DMS 273 (cell line): ENCODE results near the gene RASA3.
"Not testable (repeated sequence)": the region's sequence is repeated elsewhere in the genome, so short reads cannot be mapped to it uniquely, and the experiment has no call there.

ENCODE experiments used
- DNase-seq: peaks from one replicate; lab custom pipeline; 2025; ENCODE audit not compliant: unreplicated experiment; lab: John Stamatoyannopoulos, UW

The RASA3 gene

DNA sequence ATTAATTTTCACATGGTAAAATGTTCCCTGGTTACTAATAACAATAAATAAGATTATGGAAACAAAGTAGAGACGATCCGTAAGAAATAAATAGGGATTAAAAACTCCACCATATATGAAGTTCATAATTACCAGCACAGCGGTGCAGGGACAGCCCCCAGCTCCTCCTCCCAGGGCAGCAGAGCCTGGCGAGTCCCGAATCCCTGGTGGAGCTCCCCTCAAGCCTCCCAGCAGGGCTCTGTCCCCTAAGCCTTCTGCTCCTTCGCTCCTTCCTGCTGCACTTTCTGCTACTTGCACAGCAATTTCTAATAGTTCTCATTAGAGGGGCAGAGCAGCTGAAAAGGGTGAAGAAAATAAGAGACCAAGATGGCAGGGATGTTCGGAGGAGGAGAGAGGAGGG is 43.6 kb downstream of the RASA3 start:
- no peak for DNase-seq

DNA sequence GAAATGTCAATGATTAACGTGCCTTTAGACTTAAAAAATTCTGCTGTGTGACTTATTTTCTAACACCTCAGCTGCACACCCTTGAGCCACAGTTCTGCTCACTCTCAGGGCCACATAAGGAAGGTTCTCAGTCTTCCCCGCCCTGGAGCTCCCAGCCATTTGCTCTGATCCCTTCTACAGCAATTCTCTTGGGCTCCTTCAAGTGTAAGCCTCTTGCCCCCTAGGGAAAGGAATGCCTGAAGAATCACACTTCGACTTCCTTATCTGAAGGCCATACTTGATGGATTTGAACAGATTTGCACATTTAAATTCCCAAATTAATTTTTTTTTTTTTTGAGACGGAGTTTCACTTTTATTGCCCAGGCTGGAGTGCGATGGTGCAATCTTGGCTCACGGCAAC is 44.2 kb downstream of the RASA3 start:
- no peak for DNase-seq

DNA sequence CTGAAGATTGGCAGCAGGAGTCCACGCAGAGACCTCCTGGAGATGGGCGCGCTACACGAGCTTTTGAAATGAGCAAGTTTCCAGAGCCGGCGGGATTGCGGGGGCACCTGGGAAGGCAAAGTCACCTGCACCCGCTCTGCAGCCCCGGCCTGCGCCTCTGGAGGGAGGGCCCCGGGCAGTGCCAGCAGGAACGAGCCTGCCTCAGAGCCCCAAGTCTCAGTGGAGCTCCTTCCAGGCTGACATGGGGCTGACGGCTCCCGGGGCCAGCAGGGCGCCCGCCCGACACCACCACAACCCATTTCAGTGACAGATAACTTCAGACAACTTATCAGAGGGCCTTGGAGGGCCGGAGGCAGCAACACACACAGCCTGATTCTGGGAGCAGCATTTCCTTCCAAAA is 45.0 kb downstream of the RASA3 start:
- no peak for DNase-seq

DNA sequence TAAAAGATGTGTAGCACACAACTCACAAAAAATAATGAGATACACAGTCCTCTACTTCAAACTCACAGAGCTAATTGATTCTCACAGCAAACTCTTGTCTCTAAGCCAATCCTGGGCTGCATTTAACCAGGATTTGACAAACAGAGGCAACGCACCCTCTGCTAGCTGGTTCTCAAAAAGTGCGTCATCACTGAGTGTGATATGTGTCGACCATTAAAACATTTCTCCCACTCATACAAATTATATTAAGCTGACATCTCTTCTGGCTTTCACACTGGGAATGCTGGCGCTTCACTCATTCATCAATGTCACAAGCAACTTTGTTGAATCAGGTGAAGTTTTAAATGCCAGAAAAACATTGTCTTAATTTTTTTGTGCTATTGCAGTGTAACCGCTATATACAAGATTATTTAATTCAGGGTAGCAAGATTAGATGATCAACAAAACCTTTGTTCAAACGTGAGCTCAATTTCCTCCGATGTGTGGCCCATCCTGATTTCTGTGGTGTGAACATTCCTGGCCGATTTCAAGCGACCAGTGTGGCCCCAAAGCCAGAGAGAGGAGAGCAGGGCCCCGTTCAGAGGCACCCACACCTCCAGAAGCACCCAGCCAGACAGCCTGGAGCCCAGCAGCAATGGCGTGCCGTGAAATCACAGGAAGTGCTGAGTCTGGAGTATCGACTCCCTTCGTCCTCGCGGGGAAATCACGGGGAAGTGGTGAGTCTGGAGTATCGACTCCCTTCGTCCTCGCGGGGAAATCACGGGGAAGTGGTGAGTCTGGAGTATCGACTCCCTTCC is 49.4 kb downstream of the RASA3 start:
- no peak for DNase-seq

DNA sequence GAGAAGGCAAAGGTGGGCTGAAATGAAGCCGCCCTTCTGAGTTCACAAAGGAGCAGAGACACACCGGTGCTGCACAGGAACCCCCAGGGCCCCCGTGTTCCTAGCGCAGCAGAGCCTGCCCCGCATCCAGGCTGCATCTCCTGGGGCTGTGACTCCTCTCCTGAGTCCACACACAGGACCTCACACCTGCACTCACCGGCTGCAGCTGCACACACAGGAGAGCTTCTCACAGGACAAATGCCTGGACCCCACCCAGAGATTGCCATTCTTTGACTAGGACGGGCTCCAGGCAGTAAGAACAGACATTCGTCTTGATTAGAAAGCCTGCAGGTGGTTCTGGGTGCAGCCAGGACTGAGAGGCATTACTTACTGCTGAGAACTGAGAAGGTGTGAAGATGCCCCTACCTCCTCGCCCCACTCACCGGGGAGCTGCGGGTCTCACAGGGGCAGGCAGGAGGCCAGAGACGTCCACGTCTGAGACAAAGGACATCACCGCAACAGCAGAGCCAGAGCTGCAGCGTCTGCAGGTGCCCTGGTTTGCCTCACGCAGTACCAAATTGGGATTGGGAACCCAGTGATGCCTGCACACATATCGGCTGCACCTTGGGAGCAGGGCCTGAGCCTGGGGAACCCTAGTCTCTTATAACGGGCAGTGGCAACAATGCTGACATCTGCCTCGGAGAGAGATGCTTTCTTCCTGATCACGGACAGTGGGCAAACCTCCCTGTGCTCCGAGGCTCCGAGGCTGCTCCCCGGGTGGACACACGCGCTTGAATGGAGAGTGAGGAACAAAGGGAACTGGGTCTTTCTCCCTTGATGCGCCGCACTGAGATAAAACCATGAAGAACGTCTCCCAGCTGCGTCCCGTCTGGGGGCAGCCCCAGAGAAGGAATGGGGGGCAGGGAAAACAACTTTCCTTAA is 50.4 kb downstream of the RASA3 start:
- no peak for DNase-seq

DNA sequence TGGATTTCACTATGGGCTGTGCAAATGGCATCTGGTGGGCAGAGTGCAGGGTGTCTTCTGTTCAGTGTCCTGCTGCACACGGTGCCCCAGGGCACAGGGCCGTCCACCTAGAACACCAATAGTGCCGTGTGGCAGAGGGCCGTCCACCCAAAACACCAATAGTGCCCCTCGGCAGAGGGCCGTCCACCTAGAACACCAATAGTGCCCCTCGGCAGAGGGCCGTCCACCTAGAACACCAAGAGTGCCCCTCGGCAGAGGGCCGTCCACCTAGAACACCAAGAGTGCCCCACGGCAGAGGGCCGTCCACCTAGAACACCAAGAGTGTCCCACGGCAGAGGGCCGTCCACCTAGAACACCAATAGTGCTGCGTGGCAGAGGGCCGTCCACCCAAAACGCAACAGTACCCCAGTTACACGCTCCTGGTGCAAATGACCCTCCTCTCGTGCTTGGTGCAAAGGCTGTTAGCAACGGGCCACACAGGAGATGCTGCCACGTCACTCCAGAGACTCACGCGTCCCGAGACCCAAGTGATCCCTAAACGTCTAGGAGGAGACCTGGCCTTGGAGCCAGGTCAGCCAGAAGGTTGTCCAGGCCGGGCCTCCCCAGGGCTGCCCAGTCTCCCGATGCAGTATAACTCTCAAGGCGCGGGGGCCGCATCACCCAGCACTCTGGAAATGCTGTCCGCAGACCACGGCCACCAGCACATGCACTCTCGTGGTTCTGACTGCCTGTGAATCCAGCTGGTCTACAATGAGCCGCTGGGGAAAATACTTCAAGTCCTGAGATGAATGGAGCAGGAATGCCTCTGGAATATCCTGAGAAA is 51.5 kb downstream of the RASA3 start:
- DNase-seq: no peak

DNA sequence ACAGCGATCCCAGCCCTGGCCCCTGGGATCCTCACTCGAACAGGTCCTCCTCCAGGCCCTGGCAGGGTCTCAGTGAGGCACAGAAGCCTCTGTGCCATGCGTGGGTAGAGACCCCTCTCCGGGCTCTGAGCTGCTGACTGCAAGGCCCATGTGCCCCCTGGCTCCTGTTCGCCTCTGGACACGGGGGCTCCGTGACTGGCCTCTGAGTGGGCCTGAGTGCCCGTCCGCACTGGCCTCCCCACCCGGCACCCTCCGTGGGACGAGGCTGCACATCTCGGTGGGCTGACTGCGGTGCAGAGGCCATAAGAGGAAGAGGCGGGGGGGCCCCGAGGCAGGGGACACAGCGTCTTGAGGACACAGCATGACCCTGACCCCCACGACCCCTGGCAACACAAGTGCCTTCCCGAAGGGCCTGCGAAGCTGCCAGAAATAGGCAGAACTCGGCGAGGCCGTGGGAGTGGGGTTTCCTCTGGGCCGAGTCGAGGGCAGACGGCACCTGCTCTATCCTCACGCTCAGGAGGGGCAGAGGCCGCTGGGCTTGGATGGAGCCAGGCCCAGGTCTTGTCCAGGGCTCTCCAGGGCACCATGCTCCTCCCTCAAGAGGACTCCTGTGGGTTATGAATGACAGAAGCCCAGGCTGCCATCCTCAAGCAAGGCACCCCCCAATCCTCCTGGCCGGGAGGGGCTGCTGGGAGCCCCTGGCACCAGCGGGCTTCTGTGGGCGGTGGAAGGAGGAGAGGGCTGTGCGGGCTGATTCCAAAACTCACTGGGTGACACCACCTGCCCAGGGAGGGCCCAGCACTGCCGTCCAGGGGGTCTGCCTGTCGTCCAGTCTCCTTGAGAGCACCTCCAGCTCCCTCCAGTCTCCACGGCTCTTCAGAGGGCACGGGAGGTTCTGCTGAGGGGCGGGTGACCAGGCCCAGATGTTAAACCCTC is 52.6 kb downstream of the RASA3 start:
- DNase-seq: no peak

DNA sequence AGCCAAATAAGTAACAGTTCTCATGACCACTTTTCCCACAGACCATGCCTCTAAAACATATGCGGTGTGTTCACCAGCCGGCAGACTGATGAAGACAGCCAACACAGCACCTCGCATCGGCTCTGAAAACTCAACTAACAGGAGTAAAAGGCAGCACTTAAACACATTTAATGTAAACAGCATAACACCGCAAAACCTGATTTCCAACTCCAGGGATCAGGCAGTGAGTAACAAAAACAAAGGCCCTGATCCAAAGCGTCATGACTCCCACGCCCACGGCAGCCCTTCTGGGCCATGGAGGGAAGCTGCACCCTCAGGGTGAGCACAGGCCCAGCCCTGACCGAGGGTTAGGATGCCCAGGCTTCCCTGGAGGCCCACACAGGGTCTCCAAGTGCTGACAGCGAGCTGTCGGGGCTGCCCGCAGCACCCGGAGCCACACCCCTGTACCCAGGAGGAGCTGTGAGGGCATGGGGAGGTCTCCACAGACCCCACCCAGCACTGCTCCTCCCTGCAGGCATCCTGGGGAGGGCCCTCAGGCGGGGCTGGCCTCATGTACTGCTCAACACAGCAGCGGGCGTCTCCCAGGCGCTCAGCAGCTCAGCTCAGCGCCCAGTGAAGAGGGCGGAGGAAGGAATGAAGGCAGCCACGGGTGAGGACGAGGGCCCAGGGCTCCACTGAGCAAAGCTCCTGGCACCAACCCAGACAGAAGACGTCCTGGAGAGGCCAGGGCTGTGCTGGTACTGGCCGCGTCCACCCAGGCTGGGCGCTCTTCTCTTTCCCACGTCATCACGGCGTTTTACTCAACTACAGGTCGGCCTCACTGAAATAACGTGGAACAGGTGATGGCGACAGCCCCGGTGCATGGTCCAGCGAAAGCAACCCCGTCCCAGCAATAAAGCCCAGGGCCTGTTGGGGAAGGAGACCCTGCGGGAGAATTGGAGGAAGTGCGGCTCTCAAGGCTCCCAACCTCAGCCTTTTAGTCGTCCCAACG is 53.7 kb downstream of the RASA3 start:
- DNase-seq: no peak

DNA sequence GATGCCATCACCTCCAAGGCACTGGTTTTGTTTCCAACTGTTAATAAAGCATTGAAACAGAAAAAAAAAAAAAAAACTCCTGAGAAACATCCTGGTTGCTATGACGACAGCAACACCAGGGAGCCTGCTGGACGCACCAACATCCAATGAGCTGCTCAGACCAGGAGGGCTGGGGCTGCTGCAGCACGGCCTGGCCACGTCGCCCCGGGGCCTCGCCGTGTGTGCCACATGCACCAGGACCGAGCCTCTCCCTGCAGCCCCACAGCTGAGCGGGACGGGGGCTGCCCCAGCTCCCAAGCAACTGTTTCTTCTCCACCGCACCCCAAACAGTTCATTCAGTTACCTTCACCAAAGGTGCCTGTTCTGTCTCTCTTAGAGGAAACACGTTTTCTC is 54.5 kb downstream of the RASA3 start:
- no peak for DNase-seq

DNA sequence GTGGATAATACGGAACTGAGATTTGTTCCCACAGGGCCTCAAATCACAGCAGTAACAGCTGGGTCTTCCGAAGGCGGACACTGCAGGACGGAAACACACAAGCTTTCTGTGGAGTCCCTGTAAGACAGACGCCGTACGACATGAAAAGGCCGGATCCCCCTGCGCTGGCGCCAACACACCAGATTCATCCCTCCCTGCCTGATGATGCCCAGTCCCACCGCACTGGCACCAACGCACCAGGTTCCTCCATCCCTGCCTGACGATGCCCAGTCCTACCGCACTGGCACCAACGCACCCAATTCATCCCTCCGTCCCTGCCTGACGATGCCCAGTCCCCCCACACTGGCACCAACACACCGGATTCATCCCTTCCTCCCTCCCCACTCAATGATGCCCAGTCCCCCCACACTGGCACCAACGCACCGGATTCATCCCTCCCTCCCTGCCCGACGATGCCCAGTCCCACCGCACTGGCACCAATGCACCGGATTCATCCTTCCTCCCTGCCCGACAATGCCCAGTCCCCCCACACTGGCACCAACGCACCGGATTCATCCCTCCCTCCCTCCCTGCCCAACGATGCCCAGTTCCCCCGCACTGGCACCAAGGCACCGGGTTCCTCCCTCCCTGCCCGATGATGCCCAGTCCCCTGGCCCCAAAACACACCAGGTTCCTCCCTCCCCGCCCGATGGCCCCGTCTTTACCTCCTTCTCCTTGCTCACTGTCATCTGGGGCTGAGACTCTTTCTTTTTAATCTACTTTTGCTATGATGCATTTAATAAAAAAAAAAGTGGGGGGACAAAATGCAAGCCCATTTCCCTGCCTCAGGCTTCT is 55.1 kb downstream of the RASA3 start:
- no peak for DNase-seq

DNA sequence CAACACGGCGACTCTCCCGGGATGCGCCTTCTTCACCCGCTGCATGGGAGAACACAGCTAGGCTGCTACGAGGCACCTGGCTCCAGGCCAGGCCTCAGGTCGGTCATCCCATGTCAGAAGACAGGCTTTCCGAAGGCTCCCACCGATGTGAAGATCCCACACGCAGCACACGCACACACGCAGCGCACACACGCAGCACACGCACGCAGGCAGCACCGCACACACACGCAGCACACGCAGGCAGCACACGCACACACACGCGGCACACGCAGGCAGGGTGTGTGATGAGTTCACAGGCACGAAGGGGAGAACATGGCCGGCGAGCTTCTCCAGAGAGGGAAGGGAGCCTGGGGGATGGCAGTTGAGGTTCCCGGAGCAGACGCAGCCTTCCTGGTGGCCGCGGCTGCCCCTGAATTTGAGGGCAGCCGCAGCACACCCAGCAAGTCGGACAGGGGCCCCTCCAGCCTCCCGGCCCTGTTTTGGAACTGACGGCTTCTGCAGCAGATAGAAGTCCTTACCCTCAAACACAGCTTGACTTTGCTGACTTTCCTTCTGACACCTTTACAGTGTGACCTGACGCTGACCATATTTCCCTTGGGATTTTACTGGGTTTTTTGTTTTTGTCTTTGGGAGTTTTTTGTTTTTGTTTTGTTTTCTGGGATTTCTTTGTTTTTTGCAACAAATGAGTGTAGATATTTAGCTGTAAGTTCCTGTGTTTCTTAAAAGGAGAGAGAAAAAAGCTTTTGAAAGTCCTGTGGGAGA is 55.9 kb downstream of the RASA3 start:
- DNase-seq: no peak

DNA sequence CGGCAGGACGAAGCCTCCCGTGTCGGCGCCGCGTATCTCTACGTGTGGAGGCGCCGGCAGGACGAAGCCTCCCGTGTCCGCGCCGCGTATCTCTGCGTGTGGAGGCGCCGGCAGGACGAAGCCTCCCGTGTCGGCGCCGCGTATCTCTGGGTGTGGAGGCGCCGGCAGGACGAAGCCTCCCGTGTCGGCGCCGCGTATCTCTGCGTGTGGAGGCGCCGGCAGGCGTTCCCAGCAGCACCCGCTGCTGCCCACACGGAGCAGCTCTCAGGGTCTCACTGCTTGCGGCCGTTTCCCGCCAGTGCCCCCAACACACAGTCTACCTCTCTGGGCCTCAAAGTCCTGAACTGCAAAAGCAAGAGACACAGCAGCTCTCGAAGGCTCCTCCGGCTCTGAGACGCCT is 56.6 kb downstream of the RASA3 start:
- not testable (repeated sequence) for DNase-seq

DNA sequence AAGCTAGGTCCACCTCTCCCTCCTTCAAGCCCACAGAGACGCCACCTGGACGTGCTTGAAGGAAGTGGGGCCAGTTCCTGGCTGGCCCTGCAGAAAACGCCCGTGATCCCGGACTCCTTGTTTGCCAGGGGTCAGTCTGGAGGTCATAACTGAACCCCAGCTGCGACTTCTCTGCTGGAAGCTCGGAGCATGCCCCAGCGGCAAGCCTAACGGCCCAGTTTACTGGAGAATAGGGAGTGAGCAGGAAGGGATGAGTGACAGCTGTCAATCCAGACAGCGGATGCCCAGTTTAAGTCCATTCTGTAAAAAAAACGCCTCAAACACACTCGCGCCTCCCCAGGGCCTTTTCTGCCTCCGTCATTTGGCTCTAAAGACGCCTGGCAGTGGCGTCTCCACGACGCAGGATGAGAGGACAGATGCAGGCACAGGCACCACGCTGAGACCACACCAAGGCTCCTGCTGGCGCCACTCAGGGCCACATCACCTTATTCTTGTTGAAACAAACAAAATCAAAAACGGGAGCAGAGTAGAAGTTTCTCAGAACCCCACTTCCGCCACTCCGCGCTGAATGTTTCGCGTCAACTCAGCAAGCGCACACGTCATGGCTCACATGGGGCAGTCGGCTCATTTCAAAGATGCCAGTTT is 57.6 kb downstream of the RASA3 start:
- DNase-seq: no peak

DNA sequence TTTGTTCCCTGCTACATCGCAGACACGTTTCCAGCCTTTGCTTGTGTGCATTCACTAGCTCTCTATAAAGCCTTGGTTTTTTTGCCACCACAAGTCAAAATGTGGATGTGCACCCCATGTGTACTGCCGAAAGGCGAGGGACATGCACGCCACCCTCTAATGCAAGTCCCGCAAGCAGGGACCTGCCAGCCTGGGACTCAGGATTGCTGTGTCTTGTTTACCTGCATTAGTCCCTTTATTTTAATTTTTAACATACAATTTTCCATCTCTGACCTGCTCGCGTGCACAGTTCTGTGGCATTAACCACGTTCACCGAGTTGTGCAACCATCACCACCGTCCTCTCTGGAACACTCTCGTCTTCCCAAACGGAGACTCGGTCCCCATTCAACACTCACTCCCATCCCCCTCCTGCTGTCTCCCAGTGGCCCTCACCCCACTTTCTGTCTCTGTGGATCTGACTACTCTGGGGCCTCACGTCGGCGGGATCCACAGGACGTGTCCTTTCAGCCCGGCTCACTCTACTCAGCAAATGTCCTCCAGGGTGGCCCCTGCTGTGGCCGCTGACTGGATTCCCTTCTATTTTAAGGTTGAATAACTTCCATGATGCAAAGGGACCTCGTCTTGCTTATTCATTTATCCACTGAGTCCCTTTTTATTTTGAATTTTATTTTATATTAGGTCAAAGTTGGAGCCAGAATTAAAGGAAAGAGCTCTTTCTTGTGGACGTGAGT is 58.4 kb downstream of the RASA3 start:
- DNase-seq: no peak

DNA sequence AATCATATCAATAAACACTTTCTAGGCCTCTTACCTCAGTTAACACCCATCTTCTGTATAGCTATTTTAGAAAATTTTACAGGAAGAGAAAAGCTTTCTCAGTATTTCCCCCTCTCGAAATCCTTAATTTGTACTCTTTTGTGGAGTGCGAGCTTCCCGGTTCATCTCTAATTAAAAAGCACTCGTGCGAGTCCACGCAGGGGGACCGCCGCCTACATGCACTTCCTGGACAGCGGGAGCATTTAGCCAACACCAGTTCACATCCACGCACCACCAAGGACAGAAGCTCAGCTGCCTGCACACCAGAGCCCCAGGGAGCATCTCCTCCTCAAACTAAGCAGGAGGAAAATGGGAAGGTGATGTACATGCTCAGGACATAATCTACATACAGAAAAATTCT is 60.0 kb downstream of the RASA3 start:
- DNase-seq: no peak

DNA sequence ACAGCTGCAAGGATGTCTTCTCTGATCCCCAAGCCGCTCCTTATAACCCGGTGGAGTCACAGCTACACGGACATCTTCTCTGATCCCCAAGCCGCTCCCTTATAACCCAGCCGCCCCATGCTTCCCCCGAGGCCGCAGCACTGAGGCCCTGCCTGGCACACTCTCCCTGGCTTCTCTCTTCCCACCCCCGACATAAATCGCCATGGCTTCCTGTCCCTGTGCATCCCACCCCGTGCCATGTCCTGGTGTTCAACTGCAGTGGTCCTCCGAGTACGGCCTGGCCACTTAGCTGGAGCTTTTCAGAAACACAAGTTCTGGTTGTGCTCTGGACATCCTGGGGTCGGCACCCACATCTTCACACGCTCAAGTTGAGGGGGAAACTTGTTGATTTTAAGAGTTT is 60.4 kb downstream of the RASA3 start:
- DNase-seq: no peak
